Stimulated activated CD4-positive, alpha-beta T cell treated with anti-CD3 and anti-CD28 coated beads, Interleukin-15, amount 100 ng/mL, for 48 hours (primary cell): Measurements from ENCODE around the gene CCDC69.
A peak's percentile ranks its signal among the peaks of the same experiment; 100 is the strongest.
"Not testable (repeated sequence)": the region's sequence is repeated elsewhere in the genome, so short reads cannot be mapped to it uniquely, and the experiment has no call there.

Source experiments
- DNase-seq, 2 donors: peaks; one replicate each; pipeline ENCODE4 v3.0.0-alpha.2; 2020; ENCODE audit warnings: low read depth in 2 of 2

CCDC69 gene

DNA sequence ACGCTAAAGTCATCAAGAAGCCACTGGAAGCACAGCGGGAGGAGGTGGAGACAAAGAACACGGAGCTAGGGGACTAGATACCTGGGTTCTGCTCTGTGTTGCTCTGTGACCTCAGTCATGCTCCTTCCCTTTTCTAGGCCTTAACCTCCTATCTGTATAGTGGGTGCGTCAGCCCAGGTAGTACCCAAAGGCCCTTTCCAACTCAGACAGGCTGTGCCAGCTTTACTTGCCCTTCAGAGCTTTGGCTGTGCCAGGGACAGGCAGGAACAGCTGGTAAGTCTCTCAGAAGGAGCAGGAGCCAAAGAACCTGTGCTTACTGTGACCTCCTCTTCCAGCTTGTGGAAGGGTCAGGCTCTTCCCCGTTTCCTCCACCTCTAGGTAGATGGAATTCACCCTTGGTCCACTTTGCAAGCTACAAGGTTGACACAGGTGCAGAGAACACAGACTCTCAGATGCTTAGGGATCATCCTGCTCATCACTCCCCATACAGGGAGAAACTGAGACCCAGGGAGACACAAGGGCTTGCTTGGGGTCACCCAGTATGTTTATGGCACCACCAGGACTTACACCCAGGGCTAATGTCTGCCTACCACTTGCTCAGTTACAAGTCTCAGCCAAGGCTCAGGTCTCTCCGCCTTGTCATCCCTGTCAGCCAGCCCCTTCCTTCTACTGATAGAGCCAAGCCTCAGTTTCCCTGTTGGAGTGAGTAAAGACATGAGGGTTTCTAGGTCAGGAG, 1.7 kb downstream of the CCDC69 start:
- no peak for DNase-seq

DNA sequence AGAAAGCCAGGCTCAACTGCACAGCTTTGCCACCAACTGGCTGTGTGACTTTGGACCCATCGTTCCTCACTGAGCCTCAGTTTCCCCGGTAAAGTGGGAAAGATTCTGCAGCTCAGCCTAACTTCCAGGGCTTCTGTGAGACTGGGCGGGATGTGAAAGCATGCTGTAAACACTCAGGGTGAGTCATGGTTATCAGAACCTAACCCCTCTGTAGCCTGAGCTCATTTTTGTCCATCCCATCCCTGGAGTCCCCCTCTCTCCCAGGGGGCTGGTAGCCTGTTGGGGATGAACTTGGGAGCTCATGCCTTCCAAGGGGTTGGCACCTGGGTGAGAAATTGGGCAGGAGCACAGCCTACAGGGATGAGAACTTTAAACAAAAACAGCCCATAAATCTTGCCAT, 2.3 kb downstream of the CCDC69 start:
- DNase-seq = no peak

DNA sequence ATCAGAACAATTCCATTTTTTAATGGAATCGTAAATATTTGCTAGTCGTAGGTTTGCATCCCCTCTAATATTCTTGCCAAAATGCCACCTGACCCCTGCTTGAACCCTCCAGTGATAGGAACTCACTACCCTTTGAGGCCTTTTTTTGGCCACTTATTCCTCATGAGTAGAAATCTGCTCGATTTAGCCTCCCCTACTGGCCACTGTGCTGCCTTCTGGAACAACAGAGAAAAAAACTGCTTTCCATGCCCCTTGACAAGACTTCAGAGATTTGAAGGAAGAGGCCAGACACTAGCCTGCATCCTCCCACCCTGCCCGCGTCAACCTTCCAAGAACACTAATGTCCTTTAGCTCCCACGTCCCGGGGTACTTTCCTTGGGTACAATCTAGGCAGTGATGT, 4.1 kb downstream of the CCDC69 start:
- no peak for DNase-seq

DNA sequence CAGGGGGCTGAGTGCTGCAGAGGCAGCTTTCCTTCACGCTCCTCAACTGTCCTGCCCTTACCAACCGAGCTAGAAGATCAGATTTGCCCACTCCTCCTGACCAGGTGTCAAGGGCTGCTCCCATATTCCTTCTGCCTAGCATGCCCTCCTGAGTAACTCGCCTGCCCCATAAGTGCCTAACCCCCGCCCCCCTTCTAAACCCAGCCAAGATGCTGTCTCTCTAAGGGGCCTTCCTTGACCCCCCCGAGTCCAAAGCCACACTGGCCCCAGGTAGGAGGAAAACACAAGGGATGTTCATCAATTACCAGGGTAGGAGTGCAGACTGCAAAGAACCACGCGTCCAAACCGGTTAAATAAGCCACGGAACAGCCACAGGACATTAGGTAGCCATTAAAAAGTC, 4.8 kb downstream of the CCDC69 start:
- no peak for DNase-seq

DNA sequence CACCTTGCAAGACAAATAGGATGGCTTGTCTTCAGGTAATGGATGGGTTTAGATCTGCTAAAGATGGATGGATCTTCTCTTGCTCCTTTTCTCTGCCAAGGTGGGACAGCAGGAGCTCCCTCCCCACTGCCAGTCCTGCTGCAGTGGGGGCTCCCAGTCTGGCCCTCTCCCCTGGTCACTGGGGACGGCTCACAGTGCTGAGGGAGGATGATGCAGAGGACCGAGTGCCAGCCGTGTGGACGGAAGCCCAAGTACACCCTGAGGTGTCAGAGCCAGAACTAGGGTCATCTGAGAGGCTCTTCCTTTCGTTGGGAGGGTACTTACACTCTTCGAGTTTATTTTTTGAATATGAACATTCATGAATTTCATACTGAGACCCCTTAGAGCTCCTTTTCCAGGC, 5.7 kb downstream of the CCDC69 start:
- DNase-seq = no peak

DNA sequence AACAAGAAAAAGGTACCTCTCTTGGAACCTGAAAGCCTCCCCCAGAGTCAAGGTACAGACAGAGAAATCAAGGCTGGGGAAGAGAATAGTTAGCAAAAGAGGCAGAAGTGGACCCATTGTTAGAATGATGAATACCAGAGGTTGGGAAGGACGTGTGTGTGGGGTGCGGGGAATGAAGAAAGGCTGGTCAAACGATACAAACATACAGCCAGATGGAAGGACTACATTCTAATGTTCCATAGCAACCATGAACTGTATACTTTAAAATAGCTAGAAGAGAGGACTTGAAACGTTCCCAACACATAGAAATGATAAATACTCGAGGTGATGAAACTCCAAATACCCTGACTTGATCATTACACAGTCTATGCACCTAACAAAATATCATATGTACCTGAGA, 7.1 kb downstream of the CCDC69 start:
- DNase-seq = no peak

DNA sequence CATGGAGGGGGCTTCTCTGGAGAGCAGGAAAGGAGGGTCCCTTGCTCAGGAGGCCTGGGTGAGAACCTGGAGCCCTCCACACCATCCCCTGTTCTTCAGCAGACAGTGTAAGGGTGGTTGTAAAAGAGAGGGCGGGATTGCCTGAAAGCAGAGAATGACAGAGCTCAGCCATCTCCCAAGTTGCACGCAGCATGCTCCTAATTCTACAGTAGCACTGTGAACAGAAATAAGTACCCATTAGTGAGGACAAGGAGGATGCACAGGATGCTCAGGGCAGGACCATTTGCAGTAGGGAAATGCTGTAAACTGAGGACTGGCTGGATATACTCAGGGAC, 8.4 kb downstream of the CCDC69 start:
- DNase-seq = no peak

DNA sequence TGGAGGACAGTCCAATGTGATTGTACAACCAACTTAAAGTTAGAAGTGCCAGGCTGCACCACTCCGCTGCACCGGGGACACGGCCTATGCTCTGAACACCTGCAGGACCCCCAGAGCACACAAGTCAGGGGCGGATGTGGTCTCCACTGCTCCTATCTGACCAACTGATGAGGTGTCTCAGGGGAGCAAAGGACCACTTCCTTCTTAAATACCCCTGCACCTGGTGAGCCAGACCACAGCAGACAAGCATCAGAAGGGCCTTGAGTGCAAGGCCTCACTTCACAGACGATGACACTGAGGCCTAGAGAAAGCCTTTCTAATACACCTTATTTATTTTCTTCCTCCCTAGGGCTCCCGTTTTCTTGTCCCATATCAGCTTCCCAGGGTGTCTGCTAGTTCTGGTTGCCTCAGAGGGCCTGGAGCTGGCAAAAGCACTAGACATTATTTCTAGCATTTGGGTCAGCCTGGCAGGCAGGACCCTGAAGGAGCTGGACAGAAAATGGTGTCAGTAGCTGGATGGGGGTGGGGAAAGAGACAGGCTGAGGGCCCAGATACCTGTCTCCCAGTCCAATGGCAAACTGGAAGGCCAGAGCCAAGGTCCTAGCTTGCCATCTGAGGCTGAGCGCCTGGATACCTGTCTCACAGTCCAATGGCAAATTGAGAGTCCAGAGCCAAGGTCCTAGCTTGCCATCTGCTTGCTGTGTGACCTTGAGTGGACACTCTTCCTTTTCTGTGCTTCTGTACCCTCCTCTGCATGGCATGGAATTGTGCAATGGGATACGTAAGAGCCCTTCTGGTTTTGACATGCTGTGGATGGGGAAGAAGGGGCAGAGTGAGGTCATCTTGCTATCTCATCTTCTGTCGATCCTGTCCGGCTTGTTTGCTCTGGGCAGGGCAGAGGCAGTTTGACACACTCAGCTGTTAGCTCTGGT, 9.0 kb downstream of the CCDC69 start:
- DNase-seq = no peak

DNA sequence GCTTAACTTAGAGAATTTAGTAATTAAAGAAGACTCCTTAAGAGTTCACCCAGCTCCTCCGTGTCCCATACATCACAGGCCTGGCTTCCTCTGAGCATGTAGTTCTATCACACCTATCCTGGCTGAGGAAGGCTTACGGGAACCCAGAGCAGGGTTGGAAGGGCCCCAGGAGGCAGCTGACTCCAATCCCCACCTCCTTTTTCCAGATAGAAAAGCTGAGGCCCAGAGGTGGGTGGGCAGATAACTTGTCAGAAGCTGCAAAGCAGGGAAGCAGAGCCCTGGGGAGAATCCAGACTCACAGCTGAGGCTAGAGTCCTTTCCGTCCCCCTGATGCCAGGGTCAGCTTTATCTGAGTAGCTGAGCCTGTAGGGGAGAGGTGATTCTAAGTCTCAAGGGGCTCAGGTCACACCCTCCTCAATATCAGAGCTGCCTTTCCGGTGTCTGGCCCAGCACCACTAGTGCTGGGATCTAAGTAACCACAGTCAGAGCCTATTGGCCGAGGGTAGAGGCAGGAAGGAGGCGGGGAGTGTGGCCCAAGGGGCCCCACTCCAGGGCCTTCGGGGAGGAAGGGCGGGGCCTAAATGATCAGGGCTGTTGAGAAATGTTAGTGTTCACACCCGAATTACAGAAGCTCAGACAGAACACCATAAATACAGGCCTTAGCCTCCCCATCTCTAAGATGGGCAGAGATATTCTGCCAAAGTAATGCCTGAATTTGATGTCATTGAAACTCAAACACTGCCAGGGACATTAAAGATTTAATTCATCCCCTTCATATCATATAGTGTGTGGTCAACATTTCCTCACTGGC, 9.9 kb downstream of the CCDC69 start:
- peak; percentile 75 to 84 for DNase-seq

DNA sequence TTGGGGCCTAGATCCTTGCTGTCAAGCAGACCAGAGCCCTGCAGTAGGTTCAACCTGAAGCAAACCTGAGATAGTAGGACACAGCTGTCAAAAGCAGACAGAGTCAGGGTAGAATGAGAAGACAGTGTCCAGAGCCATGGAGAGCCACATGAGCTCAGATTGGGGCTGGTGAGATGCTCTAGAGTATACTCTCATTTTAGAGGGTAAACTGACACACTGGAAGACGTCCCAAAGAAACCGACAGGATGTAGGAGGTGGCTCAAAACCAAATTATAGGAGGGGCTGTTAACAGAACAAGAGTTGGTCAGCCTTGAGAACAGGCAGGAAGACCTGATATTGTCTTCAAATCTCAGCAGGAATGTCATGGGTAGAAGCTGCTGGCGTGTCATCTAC, 11.5 kb downstream of the CCDC69 start:
- DNase-seq = no peak

DNA sequence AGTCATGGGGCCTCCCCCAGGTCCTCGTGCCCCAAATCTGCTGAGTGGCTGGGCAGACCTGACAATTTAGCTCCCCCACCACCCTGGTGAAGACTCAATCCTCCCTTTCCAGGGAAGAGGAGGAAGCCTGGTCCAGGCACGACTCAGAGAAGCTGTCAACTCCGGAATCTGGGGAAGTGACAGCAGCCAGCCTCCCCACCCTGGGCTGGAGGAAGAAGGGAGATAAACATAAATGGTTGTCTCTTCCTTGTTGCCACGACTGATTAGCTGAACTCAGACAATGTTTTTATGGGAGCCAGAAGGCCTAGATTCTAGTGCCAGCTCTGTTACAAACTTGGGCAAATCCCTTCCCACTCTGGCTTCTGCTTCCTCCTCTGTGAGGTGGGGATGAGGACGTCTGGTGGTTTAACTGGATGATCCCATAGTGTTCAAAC, 15.4 kb downstream of the CCDC69 start:
- DNase-seq = no peak

DNA sequence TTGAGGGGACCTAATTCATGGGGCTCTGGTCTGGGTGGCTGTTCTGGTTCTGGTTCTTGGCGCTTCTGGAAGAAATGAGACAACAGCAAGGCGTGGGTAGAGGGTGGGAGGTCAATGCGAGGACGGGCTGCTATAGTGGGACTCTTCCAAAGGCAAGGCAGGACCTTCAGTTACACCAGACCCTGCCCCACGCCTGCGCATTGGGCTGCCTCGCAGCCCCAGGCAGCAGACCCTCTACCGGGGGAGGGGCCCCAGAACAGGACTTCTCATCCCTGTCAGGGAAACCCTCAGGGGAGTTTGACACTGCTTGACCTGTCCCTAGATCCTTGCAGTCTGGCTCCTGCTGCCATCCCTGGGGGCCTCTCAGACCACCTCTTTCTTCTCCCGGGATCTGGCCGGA, 18.5 kb downstream of the CCDC69 start:
- no peak for DNase-seq

DNA sequence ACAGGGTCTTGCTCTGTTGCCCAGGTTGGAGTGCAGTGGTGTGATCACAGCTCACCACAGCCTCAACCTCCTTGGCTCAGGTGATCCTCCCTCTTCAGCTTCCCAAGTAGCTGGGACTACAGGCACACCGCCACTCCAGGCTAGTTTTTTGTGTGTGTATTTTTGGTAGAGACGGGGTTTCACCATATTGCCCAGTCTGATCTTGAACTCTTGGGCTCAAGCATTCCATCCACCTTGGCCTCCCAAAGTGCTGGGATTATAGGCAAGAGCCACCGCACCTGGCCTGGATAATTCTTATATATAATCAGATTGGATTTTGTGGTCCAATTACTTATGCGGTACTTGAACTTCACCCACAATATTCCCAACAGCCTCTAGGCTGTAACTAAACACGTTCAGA, 19.8 kb downstream of the CCDC69 start:
- no peak for DNase-seq

DNA sequence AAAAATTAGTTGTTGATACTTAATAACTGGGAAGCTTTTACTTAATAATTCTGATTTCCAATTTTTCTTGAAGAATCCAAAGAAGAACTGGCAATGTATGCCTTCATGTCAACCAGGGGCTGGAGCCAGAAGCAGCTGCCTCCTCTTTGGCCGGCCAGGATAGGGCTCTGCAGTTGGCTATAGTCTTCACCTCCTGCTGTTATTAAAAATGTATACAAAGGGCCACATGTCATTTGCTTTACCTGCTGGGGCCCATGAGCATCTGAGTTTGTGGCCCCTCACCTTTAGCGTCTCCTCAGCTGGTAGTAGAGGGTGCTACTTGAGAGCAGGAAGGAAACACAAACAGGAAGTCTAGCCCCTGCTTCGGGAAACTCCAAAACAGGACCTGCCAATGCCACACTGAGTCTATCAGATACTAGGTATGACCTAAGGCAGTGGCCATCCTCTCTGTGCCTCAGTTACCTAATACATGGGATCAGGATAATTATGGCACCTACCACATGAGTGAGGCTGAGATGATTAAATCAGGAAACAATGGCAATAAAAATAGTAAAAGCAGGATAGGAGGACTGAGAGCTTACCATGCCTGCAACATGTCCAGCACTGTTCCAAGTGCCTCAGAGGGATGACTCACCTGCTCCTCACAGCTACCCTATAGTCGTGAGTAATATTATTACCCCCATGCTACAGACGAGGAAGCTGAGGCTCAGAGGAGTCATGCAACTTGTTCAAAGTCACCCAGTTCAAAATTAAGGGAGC, 21.3 kb downstream of the CCDC69 start:
- peak; percentile 32 to 39 for DNase-seq

DNA sequence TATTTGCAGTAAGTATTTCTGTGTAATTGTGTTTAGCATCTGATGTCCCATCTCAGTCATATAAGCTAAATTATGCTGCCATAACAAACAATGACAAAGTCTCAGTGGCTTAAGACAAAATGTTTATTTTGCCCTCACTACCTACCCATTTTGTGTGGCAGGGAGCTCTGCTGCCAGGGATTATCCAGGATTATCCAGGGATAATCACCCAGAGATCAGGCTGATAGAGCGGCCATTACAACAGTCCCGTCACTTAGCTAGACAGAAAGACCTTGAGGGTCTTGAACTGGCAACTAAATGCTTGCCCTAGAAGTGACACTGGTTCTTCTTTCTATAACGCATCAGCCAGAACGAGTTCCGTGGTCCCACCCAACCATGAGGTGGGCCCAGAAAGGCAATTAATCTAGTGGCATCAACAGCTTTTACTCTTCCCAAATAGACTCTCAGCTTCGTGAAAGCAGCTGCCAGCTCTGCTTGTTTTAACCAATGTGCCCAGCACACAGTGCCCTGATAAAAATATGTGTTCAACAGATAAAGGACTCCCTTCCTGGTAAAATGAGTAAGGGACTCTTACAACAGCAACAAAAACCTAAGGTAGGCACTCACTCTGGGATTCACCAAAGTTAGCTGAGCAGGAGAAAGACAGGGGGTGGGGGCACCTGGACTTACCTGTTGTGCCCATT, 22.8 kb downstream of the CCDC69 start:
- DNase-seq = no peak

DNA sequence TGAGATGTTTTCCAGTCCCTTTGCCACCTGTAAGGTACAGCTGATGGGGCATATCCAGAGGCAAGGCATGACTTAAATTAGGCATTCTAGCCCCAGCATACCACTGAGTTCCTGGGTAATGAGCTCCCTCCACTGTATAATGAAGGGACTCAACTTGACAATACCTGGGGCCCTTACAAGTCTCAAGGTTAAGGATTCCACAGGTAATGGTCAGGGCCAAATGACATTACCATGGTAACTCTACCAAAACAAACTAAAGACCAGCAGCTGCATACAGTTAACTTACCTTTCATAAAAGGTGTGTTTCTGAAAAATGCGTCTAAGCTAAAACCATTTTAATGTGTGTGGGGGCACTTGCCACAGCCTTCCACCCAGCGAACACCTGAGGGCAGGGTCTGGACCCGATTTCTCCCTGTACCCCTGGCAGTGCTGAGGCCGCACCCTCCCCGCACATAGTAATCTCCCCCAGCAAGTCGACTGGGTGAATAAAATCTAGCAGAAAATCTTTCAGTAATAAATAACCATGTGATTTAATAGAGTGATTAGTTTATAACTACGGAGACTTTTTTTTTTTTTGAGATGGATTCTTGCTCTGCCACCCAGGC, 24.2 kb downstream of the CCDC69 start:
- DNase-seq = no peak

DNA sequence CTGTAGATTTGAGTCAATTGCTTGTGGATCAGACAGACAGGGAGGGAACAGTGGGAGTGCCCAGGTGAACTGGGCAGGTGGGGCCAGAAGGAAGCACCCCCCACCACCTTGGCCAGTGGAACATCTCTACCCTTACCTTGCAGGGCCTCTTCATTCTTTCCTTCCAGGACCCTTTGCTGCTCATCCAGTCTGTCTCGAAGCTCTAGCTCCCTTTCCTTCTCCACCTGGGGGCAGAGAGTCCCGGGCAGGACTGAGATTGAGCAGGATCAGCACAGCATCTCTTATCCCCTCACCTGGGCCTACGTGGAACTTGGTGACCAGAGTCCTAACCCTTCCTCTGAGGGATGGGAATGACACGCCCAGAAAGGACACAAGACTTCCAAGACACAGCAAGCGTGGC, 25.0 kb downstream of the CCDC69 start:
- DNase-seq = no peak

DNA sequence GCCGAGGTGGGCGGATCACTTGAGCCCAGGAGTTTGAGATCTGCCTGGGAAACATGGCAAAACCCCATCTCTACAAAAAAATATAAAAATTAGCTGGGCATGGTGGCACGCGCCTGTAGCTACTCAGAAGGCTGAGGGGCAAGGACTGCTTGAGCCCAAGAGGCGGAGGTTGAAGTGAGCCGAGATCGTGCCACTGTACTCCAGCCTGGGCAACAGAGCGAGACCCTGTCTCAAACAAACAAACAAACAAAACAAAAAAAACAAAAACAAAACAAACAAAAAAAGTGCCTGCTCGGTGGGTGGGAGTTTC, 26.6 kb downstream of the CCDC69 start:
- not testable (repeated sequence) for DNase-seq

DNA sequence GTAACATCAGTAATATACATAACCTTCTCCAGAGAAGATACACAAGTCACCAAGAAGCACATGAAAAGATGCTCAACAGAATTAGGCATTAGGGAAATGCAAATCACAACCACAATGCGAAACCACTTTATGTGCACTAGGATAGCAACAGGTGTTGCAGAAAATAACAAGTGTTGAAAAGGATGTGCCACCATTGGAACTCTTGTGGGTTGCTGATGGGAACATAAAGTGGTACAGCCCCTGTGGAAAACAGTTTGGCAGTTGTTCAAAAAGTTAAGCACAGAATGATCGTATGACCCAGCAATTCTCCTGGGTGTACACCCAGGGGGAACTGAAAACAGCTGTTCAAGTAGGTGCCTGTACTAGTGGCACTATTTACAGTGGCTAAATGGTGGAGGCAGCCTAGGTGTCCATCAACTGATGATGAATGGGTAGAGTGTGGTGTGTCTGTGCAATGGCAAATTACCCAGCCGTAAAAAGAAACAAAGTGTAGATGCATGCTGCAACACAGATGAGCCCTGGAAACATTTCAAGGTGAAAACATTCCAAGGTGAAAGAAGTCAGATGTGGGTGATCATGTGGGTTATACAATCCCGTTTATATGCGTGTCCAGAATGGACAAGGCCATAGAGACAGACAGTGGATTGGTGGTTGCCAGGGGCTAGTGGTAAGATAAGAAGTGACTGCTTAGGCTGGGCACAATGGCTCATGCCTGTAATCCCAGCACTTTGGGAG, 27.2 kb downstream of the CCDC69 start:
- no peak for DNase-seq

DNA sequence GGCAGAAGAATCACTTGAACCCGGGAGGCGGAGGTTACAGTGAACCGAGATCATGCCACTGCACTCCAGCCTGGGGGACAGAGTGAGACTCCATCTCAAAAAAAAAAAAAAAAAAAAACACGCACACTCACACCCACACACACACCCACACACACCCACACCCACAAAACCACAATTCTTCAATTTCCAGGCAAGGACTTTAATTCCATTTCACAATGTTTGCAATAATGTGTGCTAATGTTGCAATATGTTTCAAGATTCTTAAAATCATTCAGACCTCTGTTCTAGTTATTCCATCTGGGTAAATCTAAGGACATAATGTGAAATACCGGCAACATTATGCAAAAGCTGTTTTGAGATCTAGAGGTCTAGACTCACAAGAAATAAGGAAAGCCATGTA, 28.3 kb downstream of the CCDC69 start:
- no peak for DNase-seq
